H9 (cell line): ENCODE measurements around the gene PRSS22. TPM values are rescaled to one million over a fixed set of nuclear protein-coding genes. Genes with fewer than 3 reads are reported as not detected.

Source experiments
- DNase-seq: peaks from one replicate; pipeline ENCODE4 v3.0.0-alpha.2; 2017
- H2AFZ ChIP-seq: one replicate; pipeline ENCODE4 v1.6.1; 2013; ENCODE audit warnings: mild to moderate bottlenecking, low read length, control low read depth, moderate library complexity
- H2AK5ac ChIP-seq: 2 replicates; pipeline ENCODE4 v1.6.1; 2013; ENCODE audit warnings: low read length, control low read depth, mixed read lengths; ENCODE audit not compliant: insufficient read length
- H2BK120ac ChIP-seq: one replicate; pipeline ENCODE4 v1.6.1; 2013; ENCODE audit warnings: low read depth, mild to moderate bottlenecking, low read length, control low read depth, inconsistent platforms; ENCODE audit not compliant: poor library complexity, severe bottlenecking
- H2BK12ac ChIP-seq: 2 replicates; pipeline ENCODE4 v1.6.1; 2013; ENCODE audit warnings: low read length, control low read depth, mixed read lengths, low read depth; ENCODE audit not compliant: insufficient read length
- H2BK15ac ChIP-seq: 2 replicates; pipeline ENCODE4 v1.6.1; 2013; ENCODE audit warnings: low read depth, low read length, control low read depth
- H2BK20ac ChIP-seq: one replicate; pipeline ENCODE4 v1.6.1; 2013; ENCODE audit warnings: low read depth, mild to moderate bottlenecking, low read length, control low read depth, inconsistent platforms; ENCODE audit not compliant: poor library complexity, severe bottlenecking
- H2BK5ac ChIP-seq: 2 replicates; pipeline ENCODE4 v1.6.1; 2013; ENCODE audit warnings: low read length, control low read depth, mixed read lengths; ENCODE audit not compliant: insufficient read length
- H3K14ac ChIP-seq: 2 replicates; pipeline ENCODE4 v1.6.1; 2013; ENCODE audit warnings: low read length, control low read depth; ENCODE audit not compliant: insufficient read depth
- H3K18ac ChIP-seq: 2 replicates; pipeline ENCODE4 v1.6.1; 2013; ENCODE audit warnings: low read depth, mild to moderate bottlenecking, mixed read lengths, low read length, control low read depth; ENCODE audit not compliant: insufficient read length
- H3K23ac ChIP-seq: 2 replicates; pipeline ENCODE4 v1.6.1; 2013; ENCODE audit warnings: low read length, control low read depth, mixed read lengths, low read depth; ENCODE audit not compliant: insufficient read length
- H3K23me2 ChIP-seq: 2 replicates; pipeline ENCODE4 v1.6.1; 2013; ENCODE audit warnings: low read depth, mild to moderate bottlenecking, mixed read lengths, low read length, control low read depth; ENCODE audit not compliant: insufficient read length, poor library complexity, severe bottlenecking
- H3K27ac ChIP-seq: 2 replicates; pipeline ENCODE4 v1.5.1; 2013; ENCODE audit warnings: low read length, control low read depth, mixed read lengths, low read depth; ENCODE audit not compliant: insufficient read length
- H3K27me3 ChIP-seq: 2 replicates; pipeline ENCODE4 v1.6.1; 2013; ENCODE audit warnings: low read length, control low read depth, inconsistent platforms; ENCODE audit not compliant: insufficient read depth
- H3K4ac ChIP-seq: 2 replicates; pipeline ENCODE4 v1.6.1; 2013; ENCODE audit warnings: low read depth, mild to moderate bottlenecking, control low read depth, inconsistent platforms, low read length, moderate library complexity
- H3K4me1 ChIP-seq: 2 replicates; pipeline ENCODE4 v1.6.1; 2013; ENCODE audit warnings: low read length, control low read depth, inconsistent platforms; ENCODE audit not compliant: insufficient read depth
- H3K4me2 ChIP-seq: 2 replicates; pipeline ENCODE4 v1.6.1; 2013; ENCODE audit warnings: low read length, control low read depth, mixed read lengths; ENCODE audit not compliant: insufficient read length, insufficient read depth
- H3K56ac ChIP-seq: 2 replicates; pipeline ENCODE4 v1.6.1; 2013; ENCODE audit warnings: low read depth, mild to moderate bottlenecking, mixed read lengths, low read length, control low read depth; ENCODE audit not compliant: insufficient read length
- H3K79me1 ChIP-seq: 2 replicates; pipeline ENCODE4 v1.6.1; 2013; ENCODE audit warnings: low read depth, mild to moderate bottlenecking, moderate library complexity, low read length, control low read depth, inconsistent platforms; ENCODE audit not compliant: insufficient read depth, poor library complexity, severe bottlenecking
- H3K79me2 ChIP-seq: 2 replicates; pipeline ENCODE4 v1.6.1; 2013; ENCODE audit warnings: low read length, control low read depth, inconsistent platforms; ENCODE audit not compliant: insufficient read depth
- H3K9ac ChIP-seq: 2 replicates; pipeline ENCODE4 v1.6.1; 2013; ENCODE audit warnings: low read length, control low read depth, mixed read lengths; ENCODE audit not compliant: insufficient read length; ENCODE audit errors: extremely low read depth
- H3K9me3 ChIP-seq: one replicate; pipeline ENCODE4 v1.6.1; 2013; ENCODE audit warnings: low read depth, low read length, inconsistent platforms; ENCODE audit not compliant: control insufficient read depth
- H3T11ph ChIP-seq: one replicate; pipeline ENCODE4 v1.6.1; 2013; ENCODE audit warnings: mild to moderate bottlenecking, low read length, control low read depth, inconsistent platforms
- H4K20me1 ChIP-seq: one replicate; pipeline ENCODE4 v1.6.1; 2013; ENCODE audit not compliant: control insufficient read depth, insufficient read length, insufficient read depth
- H4K5ac ChIP-seq: 2 replicates; pipeline ENCODE4 v1.6.1; 2013; ENCODE audit warnings: low read depth, mild to moderate bottlenecking, mixed read lengths, low read length, control low read depth; ENCODE audit not compliant: insufficient read length
- H4K8ac ChIP-seq: replicated peaks from 2 replicates; pipeline ENCODE4 v1.6.1; 2013; ENCODE audit warnings: low read length, control low read depth, mixed read lengths, low read depth; ENCODE audit not compliant: insufficient read length
- H4K91ac ChIP-seq: 2 replicates; pipeline ENCODE4 v1.6.1; 2013; ENCODE audit warnings: low read depth, mild to moderate bottlenecking, moderate library complexity, mixed read lengths, low read length, control low read depth; ENCODE audit not compliant: insufficient read length
- H3K27ac Mint-ChIP-seq, 3 experiments: 2 replicates in 2 of 3; 3 replicates in 1 of 3; pipeline ENCODE4 v1.8.0; 2020 to 2021; ENCODE audit warnings: mixed read lengths in 3 of 3, mild to moderate bottlenecking in 1 of 3, moderate library complexity in 1 of 3
- H3K27me3 Mint-ChIP-seq: 2 replicates; pipeline ENCODE4 v1.8.0; 2021; ENCODE audit warnings: low read depth, mild to moderate bottlenecking, moderate library complexity, mixed read lengths
- H3K36me3 Mint-ChIP-seq, 3 experiments: 2 replicates in 2 of 3; 3 replicates in 1 of 3; pipeline ENCODE4 v1.8.0; 2020 to 2021; ENCODE audit warnings: low read depth in 3 of 3, mixed read lengths in 3 of 3; ENCODE audit not compliant: insufficient read depth in 1 of 3
- H3K4me1 Mint-ChIP-seq, 2 experiments: 2 replicates each; pipeline ENCODE4 v1.8.0; 2020; ENCODE audit warnings: mixed read lengths in 2 of 2
- H3K4me3 Mint-ChIP-seq, 2 experiments: 2 replicates in 1 of 2; 3 replicates in 1 of 2; pipeline ENCODE4 v1.8.0; 2020 to 2021; ENCODE audit warnings: mild to moderate bottlenecking in 2 of 2, mixed read lengths in 2 of 2, moderate library complexity in 1 of 2
- H3K9me3 Mint-ChIP-seq, 2 experiments: 2 replicates in 1 of 2; 3 replicates in 1 of 2; pipeline ENCODE4 v1.8.0; 2020; ENCODE audit warnings: mild to moderate bottlenecking in 2 of 2, mixed read lengths in 2 of 2, moderate library complexity in 1 of 2
- WGBS: extraction: QIAGEN DNeasy Blood & Tissue Kit; methylation state at CpG from one replicate; pipeline ENCODE4 v1.1.7; 2013; ENCODE audit warnings: missing lambda C conversion rate, low lambda C conversion rate, mixed read lengths; ENCODE audit not compliant: insufficient read length; ENCODE audit errors: extremely low coverage; 5-methylcytosine and 5-hydroxymethylcytosine counted together
- total RNA-seq: library from RNA; stranded (reverse); gene quantifications from 2 replicates; pipeline ENCODE4 v1.2.1, GENCODE V29; 2021
- TF ChIP-seq, protein P1 (sequence below): fragments of 200-600 bp; sonication (generic); conservative IDR thresholded peaks from 3 replicates; pipeline ENCODE4 v1.8.0; 2021; ENCODE audit warnings: antibody characterized with exemption, mild to moderate bottlenecking

PRSS22 gene
- total RNA-seq, 1 experiment from 2014 or later: 1.9 TPM

DNA sequence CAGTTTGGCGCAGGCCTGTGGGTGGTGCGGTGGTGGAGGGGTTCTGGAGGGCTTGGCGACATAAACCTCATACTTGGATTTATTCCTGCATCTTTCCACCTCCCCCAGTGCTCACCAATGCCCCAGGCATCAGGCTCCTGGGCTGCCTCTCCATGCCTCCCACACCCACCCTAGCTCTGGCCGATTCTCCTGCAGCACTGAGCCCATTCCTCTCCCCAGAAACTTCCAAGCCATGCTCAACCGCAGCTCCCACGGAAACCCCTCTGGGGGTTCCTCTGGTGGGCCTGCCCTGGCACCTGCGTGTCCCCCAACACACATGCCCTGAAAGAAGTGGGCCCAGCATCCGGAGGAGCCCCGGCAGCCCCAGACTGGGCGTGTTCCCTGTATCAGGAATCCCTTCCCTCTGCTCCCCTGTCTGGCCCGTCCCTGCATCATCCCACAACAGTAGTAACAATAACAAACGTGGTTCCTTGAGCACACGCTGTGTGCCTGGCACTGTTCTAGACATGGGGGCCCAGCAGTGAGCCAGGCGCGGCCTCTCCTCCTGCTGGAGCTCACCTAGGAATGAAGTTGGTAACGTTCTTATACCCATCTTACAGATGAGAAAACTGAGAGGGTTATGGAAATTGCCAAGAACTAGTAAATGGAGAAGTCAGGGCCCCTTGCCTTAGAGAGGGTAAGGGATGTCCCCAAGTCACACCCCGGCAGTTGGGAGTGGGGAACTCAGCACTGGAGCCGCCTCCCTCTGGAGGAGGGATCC, 38.6 kb downstream of the PRSS22 start:
- Histone ChIP-seq H2BK120ac (no peak overlapping the region), H2AFZ (no peak overlapping the region), H3K4me2 (no peak overlapping the region), H3K9ac (no peak overlapping the region), H3K27ac (no peak overlapping the region), H4K8ac (no peak overlapping the region), H3K79me1 (no peaks in the 10 kb centered on the region), H3K4me1 (no peaks in the 10 kb centered on the region), H2AK5ac (no peak overlapping the region), H3T11ph (no peak overlapping the region), H3K18ac (no peak overlapping the region), H3K23me2 (no peaks in the 10 kb centered on the region), H3K14ac (no peak overlapping the region; the same call in 1 of the 2 replicates), H3K9me3 (no peaks in the 10 kb centered on the region), H3K79me2 (no peaks in the 10 kb centered on the region), H4K91ac (no peak overlapping the region), H3K27me3 (no peaks in the 10 kb centered on the region), H3K4ac (no peak overlapping the region), H2BK15ac (no peak overlapping the region), H4K20me1 (no peaks in the 10 kb centered on the region), H3K23ac (no peak overlapping the region), H2BK5ac (no peak overlapping the region), H2BK20ac (no peak overlapping the region), H2BK12ac (no peak overlapping the region), H4K5ac (no peak overlapping the region), H3K56ac (no peak overlapping the region)
- Mint-ChIP-seq H3K27me3 (no peaks in the 10 kb centered on the region), H3K4me3 (no peak overlapping the region), H3K27ac (no peak overlapping the region), H3K36me3 (no peaks in the 10 kb centered on the region; a peak in 1 of 7 replicates), H3K4me1 (no peaks in the 10 kb centered on the region; a peak in 1 of 4 replicates), H3K9me3 (no peaks in the 10 kb centered on the region)
- DNase-seq: no peak
- no CpG with 5 or more reads among the region's 18 CpGs for WGBS
- TF ChIP-seq, protein P1, sequence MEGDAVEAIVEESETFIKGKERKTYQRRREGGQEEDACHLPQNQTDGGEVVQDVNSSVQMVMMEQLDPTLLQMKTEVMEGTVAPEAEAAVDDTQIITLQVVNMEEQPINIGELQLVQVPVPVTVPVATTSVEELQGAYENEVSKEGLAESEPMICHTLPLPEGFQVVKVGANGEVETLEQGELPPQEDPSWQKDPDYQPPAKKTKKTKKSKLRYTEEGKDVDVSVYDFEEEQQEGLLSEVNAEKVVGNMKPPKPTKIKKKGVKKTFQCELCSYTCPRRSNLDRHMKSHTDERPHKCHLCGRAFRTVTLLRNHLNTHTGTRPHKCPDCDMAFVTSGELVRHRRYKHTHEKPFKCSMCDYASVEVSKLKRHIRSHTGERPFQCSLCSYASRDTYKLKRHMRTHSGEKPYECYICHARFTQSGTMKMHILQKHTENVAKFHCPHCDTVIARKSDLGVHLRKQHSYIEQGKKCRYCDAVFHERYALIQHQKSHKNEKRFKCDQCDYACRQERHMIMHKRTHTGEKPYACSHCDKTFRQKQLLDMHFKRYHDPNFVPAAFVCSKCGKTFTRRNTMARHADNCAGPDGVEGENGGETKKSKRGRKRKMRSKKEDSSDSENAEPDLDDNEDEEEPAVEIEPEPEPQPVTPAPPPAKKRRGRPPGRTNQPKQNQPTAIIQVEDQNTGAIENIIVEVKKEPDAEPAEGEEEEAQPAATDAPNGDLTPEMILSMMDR: no peak
